Osteoblast (primary cell): ENCODE measurements around the gene RGS9. TPM values are rescaled to one million over a fixed set of nuclear protein-coding genes. Genes with fewer than 3 reads are reported as not detected.
"Not testable (repeated sequence)": the region's sequence is repeated elsewhere in the genome, so short reads cannot be mapped to it uniquely, and the experiment has no call there.

Source experiments
- DNase-seq: peaks from one replicate; pipeline ENCODE4 v3.0.0; 2011; ENCODE audit warnings: low spot score, mixed read lengths; ENCODE audit not compliant: insufficient read length; ENCODE audit errors: missing footprints
- H2AFZ ChIP-seq: 2 replicates; pipeline ENCODE4 v1.6.0; 2011; ENCODE audit warnings: mild to moderate bottlenecking, low read length
- H3K27ac ChIP-seq: 2 replicates; pipeline ENCODE4 v1.5.1; 2011; ENCODE audit warnings: mild to moderate bottlenecking, low read depth, low read length, moderate library complexity
- H3K27me3 ChIP-seq: 2 replicates; pipeline ENCODE4 v1.6.0; 2012; ENCODE audit warnings: mild to moderate bottlenecking, control low read depth, inconsistent platforms, low read length, moderate library complexity; ENCODE audit not compliant: insufficient read depth
- H3K36me3 ChIP-seq: 2 replicates; pipeline ENCODE4 v1.5.1; 2011; ENCODE audit warnings: mild to moderate bottlenecking, low read length, control low read depth, moderate library complexity; ENCODE audit not compliant: insufficient read depth
- H3K4me1 ChIP-seq: 2 replicates; pipeline ENCODE4 v1.5.1; 2011; ENCODE audit warnings: mild to moderate bottlenecking, low read length, control low read depth, moderate library complexity; ENCODE audit not compliant: insufficient read depth
- H3K4me2 ChIP-seq: 2 replicates; pipeline ENCODE4 v1.6.0; 2011; ENCODE audit warnings: mild to moderate bottlenecking, low read length; ENCODE audit not compliant: insufficient read depth
- H3K4me3 ChIP-seq: fragments of 200-600 bp; sonication (generic); 3 replicates; pipeline ENCODE4 v1.5.1; 2012; ENCODE audit warnings: mild to moderate bottlenecking, low read length, inconsistent platforms; ENCODE audit not compliant: insufficient read depth
- H3K79me2 ChIP-seq: 2 replicates; pipeline ENCODE4 v1.6.0; 2012; ENCODE audit warnings: mild to moderate bottlenecking, low read length, control low read depth, inconsistent platforms; ENCODE audit not compliant: insufficient read depth
- H3K9me3 ChIP-seq: 2 replicates; pipeline ENCODE4 v1.5.1; 2011; ENCODE audit warnings: low read depth, low read length, control low read depth
- H4K20me1 ChIP-seq: 2 replicates; pipeline ENCODE4 v1.6.0; 2012; ENCODE audit warnings: mild to moderate bottlenecking, low read length, control low read depth; ENCODE audit not compliant: insufficient read depth
- CTCF ChIP-seq: IDR thresholded peaks from 2 replicates; pipeline ENCODE4 v1.5.1; 2011; ENCODE audit warnings: mild to moderate bottlenecking, low read depth, low read length, moderate library complexity; ENCODE audit errors: extremely low read depth
- total RNA-seq: library from RNA; depleted of rRNA; stranded (reverse); fragments of >200 nt; gene quantifications from 2 replicates; pipeline ENCODE4 v1.2.3, GENCODE V29; 2012

RGS9 gene
- total RNA-seq, 1 donor: 0.36 TPM

- no peaks in the 10 kb centered on the region for H3K79me2 ChIP-seq
- DNase-seq: no peak
- peak; percentile 24 for TF ChIP-seq CTCF
- no peak overlapping the region for H3K4me3 ChIP-seq
- H2AFZ ChIP-seq: no peak overlapping the region
- peaks cover 29% of the 10 kb centered on the region for H3K27me3 ChIP-seq
- peaks cover 3% of the 10 kb centered on the region for H3K4me1 ChIP-seq
- no peak overlapping the region for H3K27ac ChIP-seq
- H4K20me1 ChIP-seq: no peaks in the 10 kb centered on the region
- no peaks in the 10 kb centered on the region for H3K9me3 ChIP-seq
- H3K4me2 ChIP-seq: no peak overlapping the region
- H3K36me3 ChIP-seq: no peaks in the 10 kb centered on the region
Measured at GRCh38 chr17:65093930-65094329, 43.2 kb upstream of the RGS9 start.

- H3K27ac ChIP-seq: no peak overlapping the region
- H3K36me3 ChIP-seq: no peaks in the 10 kb centered on the region
- H3K9me3 ChIP-seq: no peaks in the 10 kb centered on the region
- TF ChIP-seq CTCF: no peak
- no peak overlapping the region for H2AFZ ChIP-seq
- H3K4me3 ChIP-seq: no peak overlapping the region
- H3K4me2 ChIP-seq: no peak overlapping the region
- DNase-seq: no peak
- H3K79me2 ChIP-seq: no peaks in the 10 kb centered on the region
- peaks cover 15% of the 10 kb centered on the region for H3K4me1 ChIP-seq
- peaks cover 4% of the 10 kb centered on the region for H4K20me1 ChIP-seq
- H3K27me3 ChIP-seq: peaks cover 15% of the 10 kb centered on the region
Measured at GRCh38 chr17:65095465-65095864, 41.7 kb upstream of the RGS9 start.

GRCh38 chr17:65096382-65096781, 40.8 kb upstream of the RGS9 start:
- H3K4me3 ChIP-seq: not testable (repeated sequence)

GRCh38 chr17:65097110-65097509, 40.1 kb upstream of the RGS9 start:
- DNase-seq: no peak
- peaks cover 15% of the 10 kb centered on the region for H3K4me1 ChIP-seq
- H3K4me3 ChIP-seq: no peak overlapping the region
- TF ChIP-seq CTCF: no peak
- peaks cover 4% of the 10 kb centered on the region for H3K27me3 ChIP-seq
- no peak overlapping the region for H3K27ac ChIP-seq
- no peak overlapping the region for H3K4me2 ChIP-seq
- no peak overlapping the region for H2AFZ ChIP-seq
- H3K36me3 ChIP-seq: no peaks in the 10 kb centered on the region
- no peaks in the 10 kb centered on the region for H3K9me3 ChIP-seq
- no peaks in the 10 kb centered on the region for H3K79me2 ChIP-seq
- peaks cover 4% of the 10 kb centered on the region for H4K20me1 ChIP-seq

More at GRCh38 chr17:65096382-65096781, 40.8 kb upstream of the RGS9 start:
- H4K20me1 ChIP-seq, H3K36me3 ChIP-seq, H3K4me2 ChIP-seq, DNase-seq, H3K79me2 ChIP-seq, H3K27me3 ChIP-seq, H3K27ac ChIP-seq, H2AFZ ChIP-seq, H3K9me3 ChIP-seq: not testable (repeated sequence)
- peaks cover 15% of the 10 kb centered on the region for H3K4me1 ChIP-seq
